ENCODE measurements around the gene SKI. TPM values are rescaled to one million over a fixed set of nuclear protein-coding genes. Genes with fewer than 3 reads are reported as not detected.

SKI gene
- total and polyA plus RNA-seq, 2 of the 8 experiments (the other 6 are each of a cell fraction or from before 2014, with no cell fraction given) = 8.3 to 87.6 TPM

GRCh38 chr1:2292725-2293450, 64.8 kb downstream of the SKI start:
- H3K4ac ChIP-seq (replicated peaks; ENCODE audit: insufficient read length, low read depth, low read length) = no peak overlapping the region
- no peaks in the 10 kb centered on the region for H3K23me2 ChIP-seq (ENCODE audit: low read depth, low read length)
- POLR2A ChIA-PET (ENCODE audit: partially characterized antibody) = interaction anchor here (1.3 to 1.4 kb wide), 2 partner anchors 7 to 10 kb away, joined by 3 read pairs; no protein-coding TSS in a partner anchor
- H3K4me3 ChIP-seq (ENCODE audit: extremely low read depth in 1 of 4, insufficient read depth in 2 of 4, low read depth in 3 of 4, low read length in 4 of 4) = no peak overlapping the region
- no peaks in the 10 kb centered on the region for H3K27me3 ChIP-seq (replicated peaks in 1 of 4; ENCODE audit: control insufficient read depth in 3 of 4, extremely low read depth in 1 of 4, insufficient read depth in 3 of 4, low read length in 3 of 4)
- peaks cover 14 to 96% of the 10 kb centered on the region in 2 experiments; a peak in 3 of 4 replicates for H3K79me2 ChIP-seq (ENCODE audit: control insufficient read depth in 1 of 2, insufficient read depth in 2 of 2, low read length in 2 of 2)
- peaks cover 46% of the 10 kb centered on the region for H3K79me1 ChIP-seq (ENCODE audit: low read depth, low read length)
- H3K14ac ChIP-seq (ENCODE audit: insufficient read length) = no peak overlapping the region
- H4K5ac ChIP-seq (ENCODE audit: insufficient read length, low read depth, low read length) = no peak overlapping the region
- TF ChIP-seq EZH2 (IDR thresholded peaks at IDR 0.05; ENCODE audit: low read depth, low read length, severe bottlenecking) (no peak), CTBP2 (IDR thresholded peaks at IDR 0.05; ENCODE audit: borderline replicate concordance, insufficient read depth, insufficient read length, low read length) (no peak)
- peak overlapping the region; percentile 80; the same call in 1 of the 2 replicates for H2BK12ac ChIP-seq (ENCODE audit: low read depth, low read length)
- no peak overlapping the region for H3K9ac ChIP-seq (replicated peaks in 1 of 4; ENCODE audit: extremely low read depth in 1 of 4, low read depth in 3 of 4, low read length in 3 of 4)
- H3K23ac ChIP-seq (ENCODE audit: insufficient read length) = no peak overlapping the region
- no peak for FAIRE-seq
- peaks cover 34 to 52% of the 10 kb centered on the region in 2 experiments for H4K20me1 ChIP-seq (replicated peaks in 1 of 2; ENCODE audit: control insufficient read depth in 1 of 2, insufficient read depth in 2 of 2, low read length in 2 of 2)
- peak overlapping the region; percentile 24; the same call in 1 of the 2 replicates for H2BK5ac ChIP-seq (ENCODE audit: low read depth, low read length)
- no peak overlapping the region for H3K27ac ChIP-seq (ENCODE audit: low read depth, low read length)
- no peak overlapping the region for H2BK15ac ChIP-seq (ENCODE audit: low read length)
- CTCF ChIA-PET (ENCODE audit: partially characterized antibody) = interaction anchor here (0.7 to 2.1 kb wide), 4 partner anchors 11 to 88 kb away, joined by 4 to 9 read pairs (median 4); no protein-coding TSS in a partner anchor
- H3K4me1 ChIP-seq (replicated peaks in 1 of 4; ENCODE audit: control insufficient read depth in 3 of 4, insufficient read depth in 4 of 4, low read length in 3 of 4) = peaks cover 0 to 25% (median 17%) of the 10 kb centered on the region in 4 experiments; a peak in 5 of 7 replicates
- no peak overlapping the region for H2AFZ ChIP-seq (ENCODE audit: low read length)
- no peak overlapping the region for H2BK20ac ChIP-seq (ENCODE audit: low read length)
- 90% methylated on average over 29 of the region's 30 CpGs; no CpG with 5 or more reads in 1 of the 2 experiments for WGBS, 2 experiments (ENCODE audit: extremely low coverage in 1 of 2, insufficient coverage in 1 of 2, insufficient read length in 1 of 2, insufficient replicate concordance in 2 of 2, low coverage in 1 of 2, low lambda C conversion rate in 2 of 2, missing lambda C conversion rate in 1 of 2)
- H3K9me3 ChIP-seq (ENCODE audit: insufficient read depth in 2 of 2, low read depth in 1 of 2, low read length in 1 of 2) = no peaks in the 10 kb centered on the region
- H3K18ac ChIP-seq (ENCODE audit: extremely low read depth, low read length) = no peak overlapping the region
- no peak overlapping the region for H3K56ac ChIP-seq (replicated peaks; ENCODE audit: insufficient read length, low read depth, low read length)
- H4K91ac ChIP-seq (replicated peaks; ENCODE audit: insufficient read length, low read length) = no peak overlapping the region
- DNase-seq (ENCODE audit: low read depth in 1 of 2, low spot score in 2 of 2) = no peak
- 0 out of 2 replicates have a peak overlapping the region, but pooled peaks have one; percentile 53 for H2AK5ac ChIP-seq (ENCODE audit: low read depth, low read length)
- H4K8ac ChIP-seq (ENCODE audit: extremely low read depth, insufficient read depth, low read length) = no peak overlapping the region; the same call in 1 of the 2 replicates
- no peak overlapping the region for H3K4me2 ChIP-seq (ENCODE audit: insufficient read depth in 1 of 2, low read depth in 2 of 2, low read length in 2 of 2)
- H3K36me3 ChIP-seq (ENCODE audit: control insufficient read depth in 2 of 4, insufficient read depth in 4 of 4, low read length in 3 of 4) = peaks cover 0 to 2% (median 0%) of the 10 kb centered on the region in 4 experiments; a peak in 2 of 8 replicates
- no peak overlapping the region for H2BK120ac ChIP-seq (replicated peaks; ENCODE audit: low read depth, low read length)

Measured in H1 (cell line).